Ishikawa (cell line): Measurements from ENCODE around the gene TRMT61A.

ENCODE experiments used
- CEBPB ChIP-seq: IDR thresholded peaks from 2 replicates; pipeline ENCODE4 v1.6.1; 2012
- CREB1 ChIP-seq: IDR thresholded peaks from 2 replicates; pipeline ENCODE4 v1.6.1; 2012; ENCODE audit warnings: low read depth
- EGR1 ChIP-seq: IDR thresholded peaks from 2 replicates; pipeline ENCODE4 v1.6.1; 2012
- EP300 ChIP-seq: IDR thresholded peaks from 2 replicates; pipeline ENCODE4 v1.6.1; 2012; ENCODE audit warnings: borderline replicate concordance
- FOXM1 ChIP-seq: IDR thresholded peaks from 2 replicates; pipeline ENCODE4 v1.6.1; 2012; ENCODE audit warnings: low read depth, borderline replicate concordance
- NFIC ChIP-seq: IDR thresholded peaks from 2 replicates; pipeline ENCODE4 v1.6.1; 2012
- RAD21 ChIP-seq: IDR thresholded peaks from 2 replicates; pipeline ENCODE4 v1.6.1; 2012; ENCODE audit warnings: low read depth
- TAF1 ChIP-seq: IDR thresholded peaks from 2 replicates; pipeline ENCODE4 v1.6.1; 2012; ENCODE audit warnings: low read depth, mild to moderate bottlenecking
- TCF12 ChIP-seq: IDR thresholded peaks from 2 replicates; pipeline ENCODE4 v1.6.1; 2012; ENCODE audit warnings: low read depth
- TEAD4 ChIP-seq: IDR thresholded peaks from 2 replicates; pipeline ENCODE4 v1.6.1; 2012
- YY1 ChIP-seq: IDR thresholded peaks from 2 replicates; pipeline ENCODE4 v1.6.1; 2012; ENCODE audit warnings: low read depth
- ZBTB7A ChIP-seq: IDR thresholded peaks from 2 replicates; pipeline ENCODE4 v1.6.1; 2012; ENCODE audit warnings: low read depth
- TF ChIP-seq, protein P1 (sequence below): IDR thresholded peaks from 2 replicates; pipeline ENCODE4 v1.6.1; 2012
- TF ChIP-seq, protein P2 (sequence below): IDR thresholded peaks from 2 replicates; pipeline ENCODE4 v1.6.1; 2012
- TF ChIP-seq, protein P3 (sequence below): IDR thresholded peaks from 2 replicates; pipeline ENCODE4 v1.6.1; 2012; ENCODE audit warnings: low read depth, mild to moderate bottlenecking

The TRMT61A gene

DNA sequence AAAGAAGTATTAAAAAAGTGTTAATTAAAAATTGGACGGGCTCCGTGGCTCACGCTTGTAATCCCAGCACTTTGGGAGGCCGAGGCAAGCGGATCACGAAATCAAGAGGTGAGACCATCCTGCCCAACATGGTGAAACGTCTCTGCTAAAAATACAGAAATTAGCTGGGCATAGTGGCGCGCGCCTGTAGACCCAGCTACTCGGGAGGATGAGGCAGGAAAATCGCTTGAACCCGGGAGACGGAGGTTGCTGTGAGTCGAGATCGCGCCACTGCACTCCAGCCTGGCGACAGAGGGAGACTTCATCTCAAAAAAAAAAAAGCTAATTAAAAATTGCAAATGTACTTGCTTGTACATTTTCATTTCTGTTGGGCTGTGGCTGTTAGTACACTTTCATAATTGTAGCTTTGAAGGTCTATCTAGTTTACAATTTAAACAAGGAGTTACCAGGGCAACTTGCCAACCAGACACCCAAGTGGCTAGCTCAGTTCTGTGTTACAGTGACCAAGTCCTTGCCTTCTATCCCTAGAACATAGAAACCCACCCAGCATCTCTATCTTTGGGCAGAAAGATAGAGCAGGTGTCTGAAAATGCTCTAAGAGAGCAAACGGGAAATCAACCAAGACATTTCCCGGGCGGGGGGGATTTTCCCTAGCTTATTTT is 35.0 kb downstream of the TRMT61A start:
- TF ChIP-seq, protein P1, sequence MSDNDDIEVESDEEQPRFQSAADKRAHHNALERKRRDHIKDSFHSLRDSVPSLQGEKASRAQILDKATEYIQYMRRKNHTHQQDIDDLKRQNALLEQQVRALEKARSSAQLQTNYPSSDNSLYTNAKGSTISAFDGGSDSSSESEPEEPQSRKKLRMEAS, result no peak
- TF ChIP-seq EP300 (no peak), TEAD4 (no peak), TCF12 (no peak), YY1 (no peak), TAF1 (no peak), EGR1 (no peak), RAD21 (no peak), CREB1 (no peak), ZBTB7A (no peak), CEBPB (no peak), NFIC (no peak)
- TF ChIP-seq, protein P2, sequence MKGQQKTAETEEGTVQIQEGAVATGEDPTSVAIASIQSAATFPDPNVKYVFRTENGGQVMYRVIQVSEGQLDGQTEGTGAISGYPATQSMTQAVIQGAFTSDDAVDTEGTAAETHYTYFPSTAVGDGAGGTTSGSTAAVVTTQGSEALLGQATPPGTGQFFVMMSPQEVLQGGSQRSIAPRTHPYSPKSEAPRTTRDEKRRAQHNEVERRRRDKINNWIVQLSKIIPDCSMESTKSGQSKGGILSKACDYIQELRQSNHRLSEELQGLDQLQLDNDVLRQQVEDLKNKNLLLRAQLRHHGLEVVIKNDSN, result no peak

DNA sequence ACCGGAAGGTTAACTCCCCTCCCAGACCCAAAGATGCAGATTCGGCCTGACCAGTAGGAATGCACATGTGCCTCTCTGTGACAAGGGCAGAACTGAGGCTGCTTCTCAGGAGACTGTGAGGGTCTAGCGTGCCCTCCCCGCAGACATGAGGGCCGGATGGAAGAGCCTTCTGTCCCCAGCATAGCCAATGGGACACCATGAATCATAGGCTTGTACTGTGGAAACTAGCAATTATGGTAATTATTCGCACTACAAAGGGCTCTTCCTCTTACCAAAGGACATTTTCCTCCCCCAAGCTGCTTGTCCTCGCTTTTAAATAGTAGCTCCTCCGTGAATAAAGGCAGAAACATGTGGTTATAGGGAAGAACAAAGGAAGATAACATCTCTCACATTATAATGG is 40.0 kb downstream of the TRMT61A start:
- TF ChIP-seq TCF12, result no peak
- no peak for TF ChIP-seq CREB1

DNA sequence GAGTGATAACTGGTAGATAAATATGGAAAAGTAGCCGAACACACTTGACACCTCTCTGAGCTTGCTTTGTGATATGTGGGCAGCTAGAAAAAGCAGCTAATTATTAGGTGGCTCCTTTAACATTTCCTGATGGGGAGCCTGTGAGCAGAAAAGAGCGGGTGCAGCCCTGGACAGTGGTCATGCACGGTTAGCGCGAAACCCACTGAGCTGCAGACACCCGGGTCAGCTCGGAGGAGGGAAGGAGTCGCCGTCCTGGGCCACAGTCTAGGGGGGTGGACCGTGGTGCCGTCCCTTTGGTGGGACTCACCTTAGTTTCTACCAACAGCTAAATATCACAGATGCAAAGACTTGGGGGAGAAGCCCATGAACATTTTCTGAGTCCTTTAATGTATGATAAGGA is 40.4 kb downstream of the TRMT61A start:
- TF ChIP-seq, protein P1, result no peak
- TF ChIP-seq EGR1, result no peak
- TF ChIP-seq, protein P3, sequence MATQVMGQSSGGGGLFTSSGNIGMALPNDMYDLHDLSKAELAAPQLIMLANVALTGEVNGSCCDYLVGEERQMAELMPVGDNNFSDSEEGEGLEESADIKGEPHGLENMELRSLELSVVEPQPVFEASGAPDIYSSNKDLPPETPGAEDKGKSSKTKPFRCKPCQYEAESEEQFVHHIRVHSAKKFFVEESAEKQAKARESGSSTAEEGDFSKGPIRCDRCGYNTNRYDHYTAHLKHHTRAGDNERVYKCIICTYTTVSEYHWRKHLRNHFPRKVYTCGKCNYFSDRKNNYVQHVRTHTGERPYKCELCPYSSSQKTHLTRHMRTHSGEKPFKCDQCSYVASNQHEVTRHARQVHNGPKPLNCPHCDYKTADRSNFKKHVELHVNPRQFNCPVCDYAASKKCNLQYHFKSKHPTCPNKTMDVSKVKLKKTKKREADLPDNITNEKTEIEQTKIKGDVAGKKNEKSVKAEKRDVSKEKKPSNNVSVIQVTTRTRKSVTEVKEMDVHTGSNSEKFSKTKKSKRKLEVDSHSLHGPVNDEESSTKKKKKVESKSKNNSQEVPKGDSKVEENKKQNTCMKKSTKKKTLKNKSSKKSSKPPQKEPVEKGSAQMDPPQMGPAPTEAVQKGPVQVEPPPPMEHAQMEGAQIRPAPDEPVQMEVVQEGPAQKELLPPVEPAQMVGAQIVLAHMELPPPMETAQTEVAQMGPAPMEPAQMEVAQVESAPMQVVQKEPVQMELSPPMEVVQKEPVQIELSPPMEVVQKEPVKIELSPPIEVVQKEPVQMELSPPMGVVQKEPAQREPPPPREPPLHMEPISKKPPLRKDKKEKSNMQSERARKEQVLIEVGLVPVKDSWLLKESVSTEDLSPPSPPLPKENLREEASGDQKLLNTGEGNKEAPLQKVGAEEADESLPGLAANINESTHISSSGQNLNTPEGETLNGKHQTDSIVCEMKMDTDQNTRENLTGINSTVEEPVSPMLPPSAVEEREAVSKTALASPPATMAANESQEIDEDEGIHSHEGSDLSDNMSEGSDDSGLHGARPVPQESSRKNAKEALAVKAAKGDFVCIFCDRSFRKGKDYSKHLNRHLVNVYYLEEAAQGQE, result no peak
- TF ChIP-seq YY1, result no peak
- no peak for TF ChIP-seq ZBTB7A
- no peak for TF ChIP-seq EP300
- TF ChIP-seq, protein P2, result no peak
- TF ChIP-seq FOXM1, result no peak

DNA sequence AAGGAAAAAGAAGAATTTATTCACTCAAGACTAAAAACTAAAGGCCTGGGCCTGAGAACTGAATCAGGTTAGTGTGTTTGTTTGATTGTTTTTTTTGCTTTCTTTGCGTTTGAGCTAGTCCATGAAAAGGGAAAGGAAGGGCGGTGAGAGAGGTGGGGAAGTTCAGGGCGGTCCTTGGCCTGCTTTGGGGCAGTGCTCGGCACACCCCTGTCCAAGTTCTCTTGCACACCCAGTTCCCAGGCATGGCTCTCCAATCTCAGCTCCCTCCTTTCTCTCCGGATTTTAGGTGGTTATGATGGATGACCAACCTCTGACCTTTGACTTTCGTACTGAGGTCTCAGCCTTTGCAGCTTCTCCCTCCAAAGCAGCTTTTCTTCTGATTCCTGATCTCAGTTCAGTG is 45.1 kb downstream of the TRMT61A start:
- TF ChIP-seq ZBTB7A, result no peak
- TF ChIP-seq EP300, result no peak
- no peak for TF ChIP-seq TCF12
- TF ChIP-seq, protein P1, result no peak
- no peak for TF ChIP-seq CEBPB
- TF ChIP-seq FOXM1, result no peak
- TF ChIP-seq, protein P2, result no peak
- TF ChIP-seq YY1, result no peak
- TF ChIP-seq, protein P3, result no peak
- TF ChIP-seq TAF1, result no peak
- no peak for TF ChIP-seq RAD21
- no peak for TF ChIP-seq EGR1
- no peak for TF ChIP-seq TEAD4
- no peak for TF ChIP-seq CREB1
- TF ChIP-seq NFIC, result no peak

DNA sequence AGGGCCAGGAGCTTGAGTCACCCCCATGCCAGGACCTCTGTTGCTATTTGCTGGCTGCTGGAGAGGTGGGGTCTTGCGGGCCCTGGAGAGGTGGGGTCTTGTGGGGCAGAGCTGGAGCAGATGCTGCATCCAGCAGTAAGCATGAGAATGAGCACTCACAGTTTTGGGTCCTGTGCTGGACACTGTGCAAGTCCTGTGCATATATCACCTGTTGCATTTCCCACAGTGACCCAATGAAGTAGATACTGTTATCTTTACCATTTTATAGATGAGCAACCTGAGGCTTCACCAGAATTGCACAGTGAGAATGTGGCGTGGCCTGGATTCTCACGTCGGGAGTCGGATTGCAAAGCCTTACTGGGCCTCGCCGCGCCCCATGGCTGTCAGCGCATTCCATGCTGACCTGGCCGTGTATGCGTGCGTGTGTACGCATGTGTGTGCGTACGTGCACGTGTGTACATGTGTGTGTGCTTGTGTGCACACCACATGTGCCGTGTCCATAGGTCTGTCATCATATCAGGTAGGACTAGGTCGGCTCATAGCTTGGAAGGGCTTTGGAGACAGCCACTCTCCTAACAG is 45.8 kb downstream of the TRMT61A start:
- TF ChIP-seq TCF12 (no peak), CREB1 (no peak), NFIC (no peak), EP300 (no peak), YY1 (no peak), ZBTB7A (no peak), TAF1 (no peak), CEBPB (no peak), FOXM1 (no peak), TEAD4 (no peak), EGR1 (no peak), RAD21 (no peak)
- TF ChIP-seq, protein P1, result no peak
- TF ChIP-seq, protein P3, result no peak
- TF ChIP-seq, protein P2, result no peak
